Endothelial cell of hepatic sinusoid (primary cell): Measurements from ENCODE around the gene EYS.

ENCODE experiments used
- in situ Hi-C: cut with HindIII; loops from 2 replicates; pipeline ENCODE4 v1.10.0; 2017; ENCODE audit warnings: low sequenced_read_pairs

The EYS gene

DNA sequence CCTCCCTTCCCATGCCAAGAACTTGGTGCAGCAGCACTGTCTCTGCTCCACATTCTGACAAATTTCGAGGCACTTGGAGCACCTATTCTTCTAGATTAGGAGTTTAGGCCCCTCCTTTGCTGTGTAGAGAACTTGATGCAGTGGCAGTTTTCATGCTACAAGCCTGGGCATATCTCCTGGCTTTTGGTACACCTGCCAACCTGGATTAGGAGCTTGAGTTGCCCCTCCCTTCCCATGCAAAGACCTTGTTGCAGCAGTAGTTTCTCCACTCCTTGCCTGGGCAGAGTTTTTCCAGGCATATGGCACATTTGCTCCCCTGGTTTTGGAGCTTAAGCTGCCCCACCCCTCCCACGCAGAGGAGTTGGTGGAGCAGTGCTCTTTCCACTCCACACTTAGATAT lies 956.1 kb downstream of the EYS start:
- in situ Hi-C loops, result no loop called here

DNA sequence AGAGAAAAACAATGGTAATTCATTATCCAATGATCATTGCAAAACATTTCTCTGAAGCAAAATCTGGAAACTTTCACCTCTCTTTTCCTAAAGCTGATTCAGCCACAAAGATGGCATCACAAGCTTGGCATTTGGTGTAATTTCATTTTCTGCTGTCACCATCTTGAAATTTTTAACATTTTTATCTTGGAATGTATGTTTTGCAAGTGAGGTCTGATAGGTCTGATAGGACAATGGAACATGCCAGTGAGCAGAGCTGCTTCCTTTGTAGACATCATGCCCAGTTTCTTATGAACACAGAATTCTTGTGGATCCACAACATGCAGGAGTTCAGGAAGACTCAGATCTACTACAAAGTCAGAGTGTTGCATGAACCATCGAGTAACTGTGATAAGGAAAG lies 969.6 kb downstream of the EYS start:
- in situ Hi-C loops, result no loop called here

DNA sequence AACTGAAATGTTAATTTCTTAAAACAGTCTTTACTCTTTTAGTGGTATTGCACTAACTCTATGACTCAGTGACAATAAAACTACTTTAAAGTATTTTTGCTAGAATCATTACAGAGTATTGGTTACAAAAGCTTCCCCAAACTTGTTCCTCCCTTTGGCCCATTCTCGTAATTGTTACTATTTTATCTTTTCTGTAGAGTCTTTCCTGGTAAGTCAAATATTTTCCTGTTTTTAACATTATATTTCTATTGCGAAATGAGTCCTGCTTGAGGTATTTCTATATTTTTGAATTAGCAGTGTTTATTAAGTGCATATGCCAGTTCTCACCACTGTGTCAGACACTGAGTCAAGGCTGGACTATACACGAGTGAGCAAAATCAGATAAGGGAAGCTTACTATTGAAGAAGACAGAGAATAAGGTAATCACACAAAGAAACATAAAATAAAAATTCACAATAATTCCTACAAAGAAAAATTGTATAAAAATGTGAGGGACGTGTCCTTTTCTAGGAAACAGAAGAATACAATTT lies 970.5 kb downstream of the EYS start:
- in situ Hi-C loops, result no loop called here

DNA sequence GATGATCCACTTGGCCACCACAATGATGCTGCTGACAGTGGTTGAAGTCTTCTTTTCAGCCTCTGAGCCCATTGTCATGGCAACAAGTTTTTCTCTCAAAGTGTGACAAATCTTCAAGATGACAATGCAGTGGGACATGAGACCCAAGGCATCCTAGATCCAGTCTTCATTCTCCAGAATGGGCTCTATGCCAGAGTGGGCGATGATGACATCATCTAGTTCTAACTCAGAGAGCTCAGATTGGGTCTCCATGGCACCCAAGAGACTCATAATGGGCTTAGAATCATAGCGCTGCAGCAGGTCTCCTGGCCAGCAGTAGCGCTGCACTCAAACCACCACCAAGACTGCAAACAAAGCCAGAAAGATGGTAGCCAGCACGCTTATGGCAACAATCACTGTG lies 973.6 kb downstream of the EYS start:
- in situ Hi-C loops, result no loop called here

DNA sequence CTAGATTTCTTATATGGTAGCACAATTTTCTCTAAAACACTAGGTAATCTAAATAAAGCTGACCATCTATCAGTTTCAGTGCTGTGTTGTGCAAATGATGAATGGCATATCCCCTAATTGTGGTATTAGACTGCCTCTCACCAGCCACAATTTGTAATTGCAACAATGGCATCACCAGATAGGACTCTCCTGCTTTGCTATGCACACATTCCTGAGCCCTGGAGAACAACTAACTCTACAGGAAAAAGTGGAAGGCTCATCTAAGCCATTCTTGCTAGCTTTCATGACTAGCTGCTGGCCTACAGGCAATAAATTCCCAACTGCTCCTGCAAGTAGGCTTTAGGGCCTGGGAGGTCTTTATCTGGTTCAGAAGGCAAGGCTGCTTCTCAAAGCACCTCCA lies 974.1 kb downstream of the EYS start:
- in situ Hi-C loops, result no loop called here

DNA sequence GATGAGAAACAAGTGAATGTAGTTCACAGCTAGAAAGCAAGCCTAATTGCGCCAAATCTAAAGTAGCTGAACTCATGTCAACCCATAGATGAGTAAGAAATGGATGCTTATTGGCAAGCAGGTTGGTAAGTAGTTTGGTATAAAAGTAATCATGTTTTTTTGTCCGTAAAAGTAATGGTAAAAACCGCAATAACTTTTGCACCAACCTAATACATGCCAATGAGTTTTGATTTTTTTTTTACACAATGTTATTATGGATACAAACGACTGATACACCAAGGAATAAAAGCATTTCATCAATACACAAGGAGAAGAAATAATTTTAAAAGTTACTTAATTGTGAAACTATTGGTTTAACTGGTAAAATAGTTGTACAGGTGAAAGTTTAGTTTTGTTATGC lies 977.5 kb downstream of the EYS start:
- in situ Hi-C loops, result no loop called here

DNA sequence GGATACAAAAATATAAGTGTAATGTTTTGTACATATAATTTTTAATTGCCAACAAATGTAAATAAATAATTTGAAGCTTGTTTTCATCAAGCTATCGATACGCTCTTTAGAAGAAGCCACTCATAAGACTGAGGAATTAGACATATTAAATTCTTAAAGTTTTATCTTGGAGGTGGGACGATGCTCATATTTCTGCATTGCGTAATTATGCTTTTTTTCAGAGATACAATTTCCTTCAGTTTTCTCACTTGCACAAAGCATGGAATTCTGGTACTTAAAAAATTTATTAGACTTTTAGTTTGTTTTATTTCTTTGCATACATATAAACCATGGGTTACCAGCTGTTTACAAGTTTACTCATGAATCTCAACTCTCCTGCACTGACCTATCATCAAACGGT lies 980.0 kb downstream of the EYS start:
- in situ Hi-C loops, result no loop called here

DNA sequence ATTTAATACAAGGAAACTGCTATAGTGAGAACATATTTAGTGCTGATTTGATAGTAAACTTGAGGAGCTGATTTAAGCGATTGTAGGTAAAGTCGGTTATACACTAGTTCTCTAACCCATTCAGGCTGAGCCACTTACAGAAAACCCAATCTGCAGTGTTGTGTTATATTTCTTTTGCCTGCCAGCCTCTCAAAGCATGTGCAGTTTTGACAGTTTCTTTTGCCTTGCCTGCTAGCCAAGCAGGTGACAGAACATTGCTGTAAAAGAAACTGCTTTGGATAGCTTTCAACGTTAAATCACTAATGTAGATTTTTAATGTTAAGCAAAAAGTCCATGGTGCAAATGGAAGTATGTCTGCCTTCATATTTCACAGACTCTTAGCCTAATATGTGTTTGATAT lies 982.9 kb downstream of the EYS start:
- in situ Hi-C loops, result no loop called here

DNA sequence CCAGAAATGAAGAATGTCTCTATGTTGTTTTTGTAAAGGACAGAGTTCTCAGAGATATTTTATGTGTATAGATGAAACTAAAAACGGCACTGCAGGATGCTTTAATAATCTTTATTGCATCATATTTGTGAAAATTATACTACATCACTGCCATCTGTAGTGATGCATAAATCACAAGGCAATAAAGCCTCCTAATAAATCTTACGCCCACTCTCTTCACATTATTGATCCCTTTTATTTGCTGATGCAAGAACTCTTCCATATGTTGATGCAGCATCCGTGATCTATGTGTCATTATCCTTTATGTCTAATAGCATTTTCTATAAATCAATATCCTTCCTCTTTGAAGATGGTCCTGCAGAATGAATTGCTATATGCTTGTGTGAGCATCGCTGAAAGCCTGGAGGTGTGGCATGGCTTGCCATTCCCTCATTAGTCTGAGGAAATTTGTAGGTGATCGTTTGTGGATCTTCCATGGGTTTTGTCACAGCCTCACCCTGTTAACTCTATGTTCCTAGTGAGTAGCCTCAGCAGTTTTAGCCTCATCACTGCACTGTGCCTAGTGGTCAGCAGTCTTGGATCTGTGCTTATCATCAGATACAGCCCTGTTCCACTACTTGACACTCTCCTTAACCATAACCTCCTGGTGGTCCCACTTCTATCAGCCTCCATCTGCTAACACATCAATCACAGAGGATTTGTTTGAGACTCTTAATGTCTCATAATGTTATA lies 983.5 kb downstream of the EYS start:
- in situ Hi-C loops, result no loop called here

DNA sequence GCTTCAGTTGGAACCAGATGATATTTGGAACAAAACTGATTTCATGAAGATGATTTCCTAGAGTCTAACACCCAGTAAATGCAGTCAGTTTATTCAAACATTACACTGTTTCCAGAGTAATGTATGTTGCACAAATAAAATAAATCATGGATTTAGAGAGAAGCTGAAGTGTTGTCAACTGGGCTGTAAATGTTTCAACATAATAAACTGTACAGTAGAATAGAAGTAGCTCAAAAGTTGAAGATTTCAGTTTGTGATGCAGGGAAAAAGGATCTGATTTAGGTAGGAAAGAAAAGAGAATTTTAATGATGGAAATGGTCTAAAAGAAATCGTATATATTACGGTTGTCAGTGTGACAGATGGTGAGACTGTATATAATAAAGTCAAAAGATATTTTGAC lies 985.2 kb downstream of the EYS start:
- in situ Hi-C loops, result no loop called here

DNA sequence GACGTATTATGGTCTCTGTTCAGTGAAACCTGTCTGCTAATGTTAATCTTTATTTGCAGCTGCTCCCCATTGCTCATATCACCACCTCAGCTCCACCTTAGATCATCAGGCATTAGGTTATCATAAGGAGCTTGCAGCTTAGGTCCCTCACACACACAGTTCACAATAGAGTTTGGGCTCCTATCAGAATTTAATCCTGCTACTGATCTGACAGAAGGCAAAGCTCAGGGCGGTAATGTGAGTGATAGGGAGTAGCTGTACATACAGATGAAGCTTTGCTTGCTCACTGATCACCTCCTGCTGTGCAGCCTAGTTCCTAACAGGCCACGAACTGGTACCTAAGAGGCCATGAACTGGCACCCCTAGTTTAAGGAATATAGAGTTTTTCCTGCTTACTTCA lies 989.7 kb downstream of the EYS start:
- in situ Hi-C loops, result no loop called here

DNA sequence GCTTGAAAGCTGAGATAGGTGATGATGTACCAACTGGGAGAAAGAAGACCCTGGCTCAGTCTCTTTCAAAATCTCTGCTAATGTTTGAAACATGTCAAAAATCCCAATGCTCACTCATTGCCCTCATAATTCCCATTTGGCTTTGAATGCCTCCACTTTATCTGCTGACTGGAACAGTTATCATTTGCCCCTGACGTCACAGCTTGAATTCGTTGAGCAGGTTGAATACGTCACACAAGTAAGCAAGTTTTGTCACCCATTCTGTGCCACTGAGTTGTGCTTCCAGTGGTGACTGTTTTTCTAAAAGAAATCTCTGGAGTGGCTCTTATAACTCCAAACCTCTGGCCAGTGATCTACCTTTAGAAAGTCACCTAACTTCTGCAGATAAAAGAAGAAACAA lies 991.4 kb downstream of the EYS start:
- in situ Hi-C loops, result no loop called here

DNA sequence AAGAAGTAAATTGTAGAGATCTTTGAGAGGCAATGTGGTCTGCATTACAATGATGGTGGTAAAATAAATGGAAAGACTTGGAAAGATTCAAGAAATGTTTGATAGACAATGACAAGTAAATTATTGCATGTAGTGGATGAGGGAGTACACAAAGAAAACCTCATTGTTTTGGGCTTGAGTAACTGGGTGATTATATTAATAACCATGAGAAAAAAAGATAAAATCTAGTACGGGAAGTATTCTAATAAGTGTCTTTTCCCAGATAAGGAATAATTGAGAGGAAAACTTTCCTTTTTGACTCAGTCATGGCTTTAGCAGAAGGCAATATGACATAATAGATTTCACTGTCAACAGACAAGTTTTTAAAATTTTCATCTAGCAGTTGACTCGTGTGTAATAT lies 993.0 kb downstream of the EYS start:
- in situ Hi-C loops, result no loop called here

DNA sequence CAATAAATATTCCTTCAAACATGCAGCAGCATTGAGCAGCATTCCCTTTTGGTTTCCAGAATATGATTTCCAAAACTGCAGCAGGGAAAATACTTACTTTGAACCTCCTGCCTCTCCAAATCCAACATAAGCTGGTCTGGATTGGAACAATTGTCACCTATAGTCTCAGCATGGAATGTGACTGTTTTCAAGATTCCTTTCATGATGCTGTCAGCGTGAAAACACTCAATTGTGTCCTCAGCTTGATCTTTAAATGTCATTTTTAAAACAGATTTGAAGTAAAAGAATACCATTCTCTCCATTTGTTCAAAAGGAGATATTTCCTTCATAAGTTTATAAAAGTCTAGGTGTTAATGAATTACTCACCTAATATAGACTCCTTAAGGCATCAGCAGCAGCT lies 993.9 kb downstream of the EYS start:
- in situ Hi-C loops, result no loop called here

DNA sequence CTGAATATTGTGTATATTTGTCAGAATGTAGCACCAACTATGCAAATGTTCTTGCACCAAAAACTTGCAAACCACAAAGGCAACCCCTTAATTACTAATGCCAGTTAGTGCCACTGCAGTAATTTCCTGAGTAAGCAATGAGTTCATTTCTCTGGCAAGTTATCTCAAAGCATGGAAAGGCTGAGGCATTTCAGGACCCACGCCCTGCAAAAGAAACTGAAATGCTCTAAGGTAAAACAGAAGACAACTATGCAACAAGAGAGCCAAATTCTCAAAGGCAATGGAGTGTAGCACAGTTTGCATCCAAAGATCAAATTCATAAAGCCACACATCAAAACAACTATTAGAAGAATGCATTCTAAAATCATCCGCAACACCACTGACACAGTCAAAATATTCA lies 994.4 kb downstream of the EYS start:
- in situ Hi-C loops, result no loop called here

DNA sequence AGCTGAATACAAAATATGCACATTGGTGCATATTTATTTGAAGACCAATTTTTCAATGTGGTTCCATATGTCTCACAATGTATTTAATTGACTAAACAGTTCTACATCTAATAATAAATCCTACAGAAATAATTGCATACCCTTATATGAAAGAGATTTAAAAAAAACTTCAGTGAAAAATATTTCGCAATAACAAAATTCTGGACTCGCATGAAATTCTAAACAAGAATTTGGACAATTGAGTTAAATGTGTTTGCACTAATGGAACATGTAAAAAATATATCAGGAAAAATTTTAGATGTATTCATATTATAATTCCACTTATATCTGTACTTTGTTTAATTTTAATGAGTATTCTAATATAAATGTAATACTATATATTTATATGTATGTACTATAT lies 1003.1 kb downstream of the EYS start:
- in situ Hi-C loops, result no loop called here

DNA sequence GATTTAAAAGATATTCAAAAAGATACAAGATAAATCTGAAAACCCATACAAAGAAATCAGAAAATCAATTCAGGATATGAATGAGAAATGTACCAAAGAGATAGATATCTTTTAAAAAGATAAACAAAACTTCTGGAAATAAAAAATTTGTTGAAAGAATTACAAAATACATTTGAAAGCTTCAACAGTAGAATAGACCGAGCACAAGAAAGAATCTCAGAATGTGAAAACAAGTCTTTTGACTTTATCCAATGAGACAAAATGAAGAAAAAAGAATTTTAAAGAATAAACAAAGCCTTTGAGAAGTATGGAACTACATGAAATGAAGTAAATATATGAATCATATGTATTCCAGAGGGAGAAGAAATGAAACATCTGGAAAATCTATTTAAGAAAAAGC lies 1011.0 kb downstream of the EYS start:
- in situ Hi-C loops, result no loop called here

DNA sequence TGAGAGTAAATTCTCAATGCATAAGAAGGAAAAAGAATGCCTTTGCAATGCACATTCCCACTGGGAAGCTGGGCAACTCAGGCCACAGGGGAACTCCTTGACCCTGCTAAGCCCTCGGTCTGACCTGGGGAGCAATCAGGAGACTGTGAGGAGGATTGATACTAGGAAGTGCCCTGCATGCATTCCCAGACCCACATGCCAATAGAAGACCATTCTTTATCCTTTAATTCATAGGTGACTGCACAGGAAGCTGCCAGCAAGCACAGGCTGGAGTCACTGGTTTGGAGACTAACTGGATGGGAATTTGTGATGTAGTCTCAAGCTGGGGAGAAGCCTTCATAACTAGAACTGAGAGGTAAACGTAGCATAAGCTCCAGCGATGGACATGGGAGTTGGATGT lies 1012.7 kb downstream of the EYS start:
- in situ Hi-C loops, result no loop called here

DNA sequence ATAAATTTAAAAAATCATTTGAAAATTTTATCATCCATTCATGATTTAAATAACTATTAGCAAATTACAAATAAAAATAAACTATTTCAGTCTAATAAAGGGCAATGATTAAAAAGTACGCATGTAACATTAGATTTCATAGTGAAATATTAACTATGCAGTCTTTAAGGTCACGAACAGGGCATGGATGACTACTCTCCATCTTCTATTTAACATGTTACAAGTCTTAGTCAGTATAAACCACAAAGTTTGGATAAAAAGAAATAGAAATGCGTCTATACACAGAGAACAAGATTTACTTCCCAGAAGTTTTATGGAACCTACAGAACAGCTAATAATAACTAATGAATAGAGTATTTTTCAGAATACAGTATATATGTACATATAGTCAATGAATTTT lies 1016.0 kb downstream of the EYS start:
- in situ Hi-C loops, result no loop called here

DNA sequence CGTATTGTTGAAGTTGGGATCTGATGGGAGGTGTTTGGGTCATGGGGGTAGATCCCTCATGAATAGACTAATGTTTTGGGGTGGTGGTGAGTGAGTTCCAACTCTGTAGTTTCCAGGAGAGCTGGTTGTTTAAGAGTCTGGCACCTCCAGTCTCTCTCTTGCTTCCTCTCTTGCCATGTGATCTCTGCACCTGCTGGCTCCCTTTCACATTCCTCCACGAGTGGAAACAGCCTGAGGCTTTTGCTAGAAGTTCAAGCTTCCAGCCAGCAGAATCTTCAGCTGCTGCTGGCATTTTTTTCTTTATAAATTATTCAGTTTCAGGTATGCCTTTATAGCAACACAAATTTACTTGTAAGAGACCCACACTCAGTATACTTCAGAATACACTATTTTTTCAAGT lies 1021.6 kb downstream of the EYS start:
- in situ Hi-C loops, result no loop called here

DNA sequence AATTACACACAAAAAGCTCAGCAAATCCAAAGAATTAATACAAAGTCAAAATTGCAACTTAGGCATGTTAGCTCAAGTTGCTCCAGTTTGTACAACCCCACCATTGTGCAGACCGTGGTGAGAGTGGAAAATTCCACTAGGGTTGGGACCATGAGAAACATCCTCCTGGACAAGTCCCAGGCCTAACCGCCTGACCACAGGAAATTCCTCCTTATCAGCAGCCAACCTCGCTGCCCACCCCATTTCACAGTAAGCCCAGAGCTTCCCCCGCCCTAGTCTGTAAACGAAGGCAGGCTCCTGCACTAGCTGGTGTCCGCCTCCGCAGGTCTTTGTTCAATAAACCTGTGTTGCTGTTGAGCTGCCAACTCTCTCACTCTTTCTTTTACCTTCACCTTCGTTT lies 1023.3 kb downstream of the EYS start:
- in situ Hi-C loops, result no loop called here

DNA sequence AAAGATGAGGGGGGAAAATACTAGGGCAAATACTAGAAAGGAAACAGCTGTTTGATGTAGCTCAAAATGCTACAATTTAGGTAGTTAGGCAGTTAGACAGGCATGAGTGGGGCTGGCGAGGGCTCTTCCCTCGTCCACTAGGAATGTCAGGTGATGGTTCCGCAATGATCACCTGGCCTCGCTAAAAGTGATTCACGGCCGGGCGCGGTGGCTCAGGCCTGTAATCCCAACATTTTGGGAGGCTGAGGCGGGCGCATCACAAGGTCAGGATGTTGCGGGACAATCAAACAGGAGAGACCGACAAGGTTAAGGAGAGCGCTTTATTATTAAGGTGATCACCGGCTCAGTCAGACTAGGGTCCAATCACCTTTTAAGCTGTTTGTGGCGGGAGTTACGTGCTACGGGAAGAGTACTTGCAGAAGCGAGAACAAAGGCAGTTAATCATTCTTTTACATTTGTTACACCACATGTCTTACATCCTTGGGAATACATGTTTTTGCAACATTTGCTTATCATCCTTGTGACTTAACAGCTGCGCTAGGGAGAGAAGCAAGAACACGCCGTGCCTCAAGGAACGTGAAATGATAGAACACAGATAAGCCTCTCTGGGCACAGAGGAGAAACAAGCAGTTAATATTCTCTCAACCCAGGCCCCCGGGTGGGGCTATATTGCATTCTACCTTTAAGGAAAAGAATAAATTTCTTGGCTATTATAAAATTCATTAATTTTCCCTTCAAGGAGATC lies 1025.4 kb downstream of the EYS start:
- in situ Hi-C loops, result no loop called here

DNA sequence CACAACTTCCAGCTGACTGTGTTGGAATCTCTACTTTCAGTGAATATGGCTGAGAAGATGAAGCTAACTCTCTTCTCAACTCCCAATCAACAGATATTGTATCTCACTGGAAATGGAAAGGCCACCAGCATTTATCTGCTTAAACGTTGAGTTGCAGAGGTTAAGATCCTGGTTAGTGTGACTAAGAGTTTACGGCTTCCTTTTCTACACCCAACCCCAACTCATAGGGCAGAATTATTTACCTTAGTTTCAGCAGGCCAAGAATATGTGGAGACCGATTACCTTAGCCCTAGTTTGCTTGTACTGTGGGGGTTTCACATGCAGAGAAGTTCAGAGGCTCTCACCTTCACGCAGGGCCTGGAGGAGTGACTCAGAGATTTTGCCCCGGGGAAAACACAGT lies 1026.6 kb downstream of the EYS start:
- in situ Hi-C loops, result no loop called here
